Kidney capillary endothelial cell (primary cell): ENCODE measurements around the gene CHIT1.
"Not testable (repeated sequence)": the region's sequence is repeated elsewhere in the genome, so short reads cannot be mapped to it uniquely, and the experiment has no call there.

ENCODE experiments used
- DNase-seq: peaks from one replicate; pipeline ENCODE4 v3.0.0-alpha.2; 2018; ENCODE audit warnings: low spot score

CHIT1 gene

GRCh38 chr1:203229471-203230135 is at the start of gene CHIT1:
CHIT1 (minus strand) TSS chr1:203229673; CDS start chr1:203229636, 37 bp downstream.
- no peak for DNase-seq

- no peak for DNase-seq
Observed at GRCh38 chr1:203278885-203279406, 49.5 kb upstream of the CHIT1 start.

- no peak for DNase-seq
Observed at GRCh38 chr1:203278082-203278884, 48.8 kb upstream of the CHIT1 start.

GRCh38 chr1:203276916-203277545 is 47.6 kb upstream of the CHIT1 start:
- DNase-seq, result no peak

- DNase-seq, result no peak
Observed at GRCh38 chr1:203276408-203276807, 46.9 kb upstream of the CHIT1 start.

- DNase-seq, result no peak
Observed at GRCh38 chr1:203275656-203276272, 46.3 kb upstream of the CHIT1 start.

- DNase-seq, result no peak
Observed at GRCh38 chr1:203274603-203275381, 45.3 kb upstream of the CHIT1 start.

- no peak for DNase-seq
Observed at GRCh38 chr1:203273869-203274602, 44.6 kb upstream of the CHIT1 start.

GRCh38 chr1:203273206-203273868 is 43.9 kb upstream of the CHIT1 start:
- DNase-seq, result peak; percentile 79

- DNase-seq, result no peak
Observed at GRCh38 chr1:203272633-203273205, 43.2 kb upstream of the CHIT1 start.

- DNase-seq, result no peak
Observed at GRCh38 chr1:203271962-203272632, 42.6 kb upstream of the CHIT1 start.

GRCh38 chr1:203271018-203271743 is 41.7 kb upstream of the CHIT1 start:
- peak; percentile 51 for DNase-seq

- DNase-seq, result no peak
Observed at GRCh38 chr1:203270448-203270847, 41.0 kb upstream of the CHIT1 start.

GRCh38 chr1:203269654-203270020 is 40.2 kb upstream of the CHIT1 start:
- DNase-seq, result no peak

- DNase-seq, result peak; percentile 70
Observed at GRCh38 chr1:203268901-203269653, 39.6 kb upstream of the CHIT1 start.

- no peak for DNase-seq
Observed at GRCh38 chr1:203267912-203268311, 38.4 kb upstream of the CHIT1 start.

- DNase-seq, result peak; percentile 81
Observed at GRCh38 chr1:203267347-203267846, 37.9 kb upstream of the CHIT1 start.

- DNase-seq, result not testable (repeated sequence)
Observed at GRCh38 chr1:203266140-203266539, 36.7 kb upstream of the CHIT1 start.
